ENCODE data around the gene ABCC12.
"Not testable (repeated sequence)": the region's sequence is repeated elsewhere in the genome, so short reads cannot be mapped to it uniquely, and the experiment has no call there.

GRCh38 chr16:48181746-48182520, 26.1 kb upstream of the ABCC12 start:
- not testable (repeated sequence) for TF ChIP-seq CTCF, POLR2AphosphoS5, POLR2A (IDR thresholded peaks at IDR 0.05)

All from stomach (tissue), 4 donors.